K562 (cell line): Measurements from ENCODE around the gene SLC43A2. TPM values are rescaled to one million over a fixed set of nuclear protein-coding genes. Genes with fewer than 3 reads are reported as not detected.
A peak's percentile ranks its signal among the peaks of the same experiment; 100 is the strongest.

ENCODE experiments used
- ATAC-seq: fragments of 200-7000 bp; cut with Tn5 transposase; 3 replicates; pipeline ENCODE4 v1.9.1; 2020; ENCODE audit warnings: moderate library complexity
- BruUV-seq: library from RNA; stranded (reverse); fragments of 400-500 nt; replicated peaks from 2 replicates; lab custom pipeline; 2021; lab: Mats Ljungman, UMichigan
- CTCF ChIA-PET: fragments of 300-600 bp; formaldehyde crosslinking; extraction: SDS; loops from one replicate; lab custom pipeline; 2021; ENCODE audit warnings: low intra/inter-chr PET ratio; lab: Yijun Ruan, JAX
- POLR2A ChIA-PET: fragments of 300-600, 350-650 bp; sonication (Branson Sonifier 250); formaldehyde crosslinking; extraction: SDS; loops from one replicate; lab custom pipeline; 2021; ENCODE audit warnings: antibody characterized with exemption, inconsistent platforms; lab: Yijun Ruan, JAX
- DNase-seq, 4 experiments: peaks; one replicate each; pipeline versions ENCODE4 v3.0.0 to v3.0.0-alpha.2; 2011 to 2018; ENCODE audit warnings: low spot score in 3 of 4, mixed read lengths in 3 of 4; ENCODE audit errors: extremely low read depth in 1 of 4
- FAIRE-seq: peaks from 2 replicates; lab custom pipeline; 2011; peaks lifted over from hg19 to GRCh38; lab: Jason Lieb, UNC
- H2AFZ ChIP-seq: 2 replicates; pipeline ENCODE4 v1.6.0; 2011; ENCODE audit warnings: low read depth, low read length, control low read depth, inconsistent platforms
- H3K27ac ChIP-seq: fragments of 200-600 bp; 3 replicates; pipeline ENCODE4 v1.8.0; 2011; ENCODE audit warnings: low read depth, mild to moderate bottlenecking, control low read depth, inconsistent platforms, low read length, moderate library complexity, mixed read lengths; ENCODE audit errors: extremely low read depth
- H3K27me3 ChIP-seq, 2 experiments: fragments of 300-600 bp in 1 of 2; 2 replicates in 1 of 2; 3 replicates in 1 of 2; pipeline versions ENCODE4 v1.6.0 to v1.8.0; 2011; ENCODE audit warnings: inconsistent platforms in 2 of 2, low read length in 2 of 2, mild to moderate bottlenecking in 1 of 2, mixed read lengths in 1 of 2, moderate library complexity in 1 of 2; ENCODE audit not compliant: control insufficient read depth in 2 of 2, insufficient read depth in 2 of 2
- H3K36me3 ChIP-seq: fragments of 300-600 bp; 3 replicates; pipeline ENCODE4 v1.8.0; 2011; ENCODE audit warnings: mild to moderate bottlenecking, low read length, inconsistent platforms; ENCODE audit not compliant: control insufficient read depth, insufficient read depth
- H3K4me1 ChIP-seq, 2 experiments: fragments of 200-600 bp in 1 of 2; replicated peaks in 1 of 2; 2 replicates in 1 of 2; 3 replicates in 1 of 2; pipeline versions ENCODE4 v1.5.1 to v1.8.0; 2011; ENCODE audit warnings: inconsistent platforms in 2 of 2, low read length in 2 of 2, mild to moderate bottlenecking in 1 of 2, mixed read lengths in 1 of 2, moderate library complexity in 1 of 2; ENCODE audit not compliant: control insufficient read depth in 2 of 2, insufficient read depth in 2 of 2
- H3K4me2 ChIP-seq: 2 replicates; pipeline ENCODE4 v1.6.1; 2011; ENCODE audit warnings: low read length, control low read depth, inconsistent platforms, mixed read lengths; ENCODE audit not compliant: insufficient read depth
- H3K4me3 ChIP-seq: fragments of 200-600 bp; sonication (generic), shearing (Covaris generic); 2 replicates; pipeline ENCODE4 v1.5.1; 2016; ENCODE audit warnings: control low read depth, inconsistent platforms
- H3K79me2 ChIP-seq: fragments of 200-600 bp; 3 replicates; pipeline ENCODE4 v1.8.0; 2011; ENCODE audit warnings: low read length, inconsistent platforms; ENCODE audit not compliant: control insufficient read depth, insufficient read depth
- H3K9ac ChIP-seq, 2 experiments: 2 replicates each; pipeline versions ENCODE4 v1.6.0 to v1.6.1; 2011; ENCODE audit warnings: low read depth in 2 of 2, low read length in 2 of 2, control low read depth in 1 of 2, inconsistent platforms in 1 of 2, mild to moderate bottlenecking in 1 of 2, mixed read lengths in 1 of 2; ENCODE audit not compliant: insufficient read depth in 1 of 2
- H3K9me1 ChIP-seq: one replicate; pipeline ENCODE4 v1.6.0; 2011; ENCODE audit warnings: inconsistent platforms, mild to moderate bottlenecking, low read length, moderate library complexity; ENCODE audit not compliant: control insufficient read depth, insufficient read depth
- H3K9me3 ChIP-seq: replicated peaks from 2 replicates; pipeline ENCODE4 v1.5.1; 2011; ENCODE audit warnings: low read depth, low read length, inconsistent platforms; ENCODE audit not compliant: control insufficient read depth, insufficient read depth
- H4K20me1 ChIP-seq: replicated peaks from 2 replicates; pipeline ENCODE4 v1.6.1; 2011; ENCODE audit warnings: low read length, inconsistent platforms, mixed read lengths; ENCODE audit not compliant: control insufficient read depth, insufficient read depth
- MTA3 ChIP-seq: fragments of 450-650 bp; formaldehyde crosslinking; IDR thresholded peaks from 2 replicates; pipeline ENCODE4 v1.6.1; 2017; ENCODE audit warnings: mild to moderate bottlenecking, borderline replicate concordance
- POLR2G ChIP-seq: fragments of 200-400 bp; formaldehyde crosslinking; IDR thresholded peaks from 2 replicates; pipeline ENCODE4 v1.6.1; 2017; ENCODE audit warnings: low read depth, mild to moderate bottlenecking, antibody characterized with exemption, low read length, moderate library complexity
- RFX1 ChIP-seq: fragments of 450-650 bp; IDR thresholded peaks from 2 replicates; pipeline ENCODE4 v1.6.1; 2016; ENCODE audit warnings: mild to moderate bottlenecking, moderate library complexity
- SIRT6 ChIP-seq: IDR thresholded peaks from one replicate; pipeline ENCODE4 v1.6.1; 2012; ENCODE audit warnings: low read depth, mild to moderate bottlenecking, control low read depth, inconsistent platforms, low read length, moderate library complexity
- STAT5A ChIP-seq: IDR thresholded peaks from 2 replicates; pipeline ENCODE4 v1.6.1; 2012; ENCODE audit warnings: low read length, inconsistent platforms, borderline replicate concordance
- WGBS: fragments of 100-300 bp; shearing (Covaris generic); methylation state at CpG from one replicate; pipeline ENCODE4 v1.1.6; 2016; ENCODE audit warnings: low coverage, mixed read lengths; ENCODE audit not compliant: insufficient coverage; ENCODE audit errors: missing lambda C conversion rate; 5-methylcytosine and 5-hydroxymethylcytosine counted together
- in situ Hi-C: fragments of 300-500 bp; cut with MboI; formaldehyde crosslinking; loops from 4 replicates; pipeline ENCODE4 v1.15.0; 2018; ENCODE audit warnings: inconsistent platforms, mixed read lengths
- intact Hi-C: fragments of 100-400 bp; cut with micrococcal nuclease; formaldehyde crosslinking; loops from 2 replicates; pipeline ENCODE4 v1.14.2; 2022
- polyA plus RNA-seq, 8 experiments: library from polyadenylated mRNA; depleted of rRNA in 4 of 8; stranded (reverse) in 5 of 8; unstranded in 3 of 8; fragments of >200 nt; fragmentation: Nextera tagmentation in 2 of 8; fragmentation: Illumina TruSeq in 1 of 8; extraction: Ambion mirVana in 2 of 8; extraction: Trizol in 1 of 8; gene quantifications; 2 replicates each; pipeline versions ENCODE4 v1.2.1 to v1.2.3, GENCODE V29; 2011 to 2014; ENCODE audit warnings: inconsistent platforms in 1 of 8, missing spikeins in 1 of 8
- total RNA-seq, 7 experiments: library from RNA; depleted of rRNA in 6 of 7; stranded (reverse); fragments of >200 nt in 6 of 7; fragmentation: Illumina TruSeq in 2 of 7; extraction: Trizol in 2 of 7; gene quantifications; 2 replicates each; pipeline versions ENCODE4 v1.2.1 to v1.2.3, GENCODE V29; 2011 to 2021; ENCODE audit warnings: low replicate concordance in 1 of 7

Gene SLC43A2
- total and polyA plus RNA-seq, 9 of the 15 experiments (the other 6 are each of a cell fraction or from before 2014, with no cell fraction given): 0.03 to 10.2 (median 3.6) TPM

DNA sequence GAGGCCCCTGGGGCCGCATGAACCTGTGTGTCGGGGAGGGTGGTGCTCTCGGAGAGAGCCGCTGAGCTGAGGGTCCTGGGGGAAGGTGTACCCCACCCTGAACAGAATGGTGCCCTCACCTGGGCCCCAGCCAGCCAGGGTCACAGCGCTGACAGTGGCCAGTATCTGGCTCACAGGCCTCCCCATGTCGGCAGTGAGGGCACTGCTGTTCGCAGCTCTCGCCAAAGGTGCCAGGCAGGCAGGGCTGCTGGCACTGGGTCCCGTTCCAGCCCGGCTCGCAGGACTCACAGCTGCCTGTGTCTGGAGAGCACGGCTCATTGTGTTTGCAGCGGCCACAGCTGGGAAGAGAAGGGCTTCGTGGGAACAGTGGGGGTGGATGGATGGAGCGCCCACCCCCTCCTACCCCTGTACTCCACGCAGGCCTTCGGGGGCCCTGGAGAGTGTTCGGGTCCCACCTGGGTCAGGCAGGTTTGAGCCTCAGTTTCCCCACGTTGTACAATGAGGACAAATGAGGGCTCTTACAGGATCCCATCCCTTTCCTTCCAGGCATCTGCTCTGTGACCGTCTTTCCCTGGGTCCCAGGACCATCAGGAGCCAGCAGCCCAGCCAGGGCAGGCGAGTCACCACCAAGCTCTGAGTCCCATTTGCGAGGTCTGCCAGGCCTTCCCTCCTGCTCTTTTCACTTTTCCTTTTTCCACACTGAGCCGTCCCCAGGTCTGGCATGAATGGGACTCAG, 11.9 kb upstream of the SLC43A2 start:
- Histone ChIP-seq H3K27ac (no peak overlapping the region), H3K36me3 (no peaks in the 10 kb centered on the region; the same call in 2 of the 3 replicates), H3K4me3 (no peak overlapping the region), H3K9me3 (no peaks in the 10 kb centered on the region), H3K79me2 (no peaks in the 10 kb centered on the region), H2AFZ (no peak overlapping the region), H3K27me3 (no peaks in the 10 kb centered on the region), H3K9ac (peak overlapping the region in 1 of 2 experiments; percentile 20; a peak in 1 of 4 replicates), H3K4me2 (no peak overlapping the region), H3K9me1 (no peaks in the 10 kb centered on the region), H4K20me1 (no peaks in the 10 kb centered on the region), H3K4me1 (peaks cover 0 to 46% of the 10 kb centered on the region in 2 experiments; a peak in 2 of 5 replicates)
- ATAC-seq (no peak), FAIRE-seq (no peak), DNase-seq (no peak)
- 50% methylated on average over 22 of the region's 23 CpGs for WGBS
- intact Hi-C loops: no loop called here
- ChIA-PET CTCF (no interaction called here), POLR2A (interaction anchor here (1.0 kb wide), 1 partner anchor 124 kb away, joined by 3 read pairs; the partner anchor contains the start of gene INPP5K)
- TF ChIP-seq STAT5A (no peak), POLR2G (peak; percentile 68)
- BruUV-seq: no TSS peak
- in situ Hi-C loops: no loop called here

DNA sequence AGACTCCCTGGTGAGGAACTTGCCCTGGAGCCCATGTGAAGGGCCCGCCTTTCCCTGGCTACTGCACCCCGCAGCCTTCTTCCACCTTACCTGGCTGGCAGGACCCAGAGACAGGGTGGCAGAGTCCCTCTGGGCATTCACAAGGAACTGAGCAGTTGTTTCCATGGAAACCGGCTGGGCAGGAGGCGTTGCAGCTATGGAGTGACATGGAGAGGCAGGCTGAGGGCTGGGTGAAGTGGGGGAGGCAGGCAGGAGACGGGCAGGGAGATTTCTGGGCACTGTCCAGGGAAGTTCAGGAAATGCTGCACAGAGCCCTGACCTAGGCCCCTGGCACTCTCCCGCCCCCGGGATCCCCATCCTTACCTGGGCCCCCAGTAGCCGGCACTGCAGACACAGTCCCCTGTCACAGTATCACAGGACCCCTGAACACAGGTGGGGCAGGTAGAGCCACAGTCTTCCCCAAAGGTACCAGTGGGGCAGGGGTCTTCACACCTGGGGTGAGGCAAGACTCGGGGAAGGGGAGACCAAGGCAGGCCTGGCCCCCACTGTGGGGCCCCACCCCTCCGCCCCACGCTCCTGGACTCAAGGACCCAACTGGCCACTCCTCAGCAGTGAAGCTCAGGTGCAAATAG, 11.0 kb upstream of the SLC43A2 start:
- H3K36me3 ChIP-seq: no peaks in the 10 kb centered on the region
- in situ Hi-C loops (no loop called here), intact Hi-C loops (no loop called here)
- H2AFZ ChIP-seq: no peak overlapping the region
- FAIRE-seq (no peak), ATAC-seq (no peak), DNase-seq (no peak)
- H3K9me1 ChIP-seq: no peaks in the 10 kb centered on the region
- no TSS peak for BruUV-seq
- H3K9ac ChIP-seq: peak overlapping the region in 1 of 2 experiments; percentile 20; a peak in 1 of 4 replicates
- H3K4me1 ChIP-seq: peaks cover 0 to 38% of the 10 kb centered on the region in 2 experiments; a peak in 2 of 5 replicates
- H3K4me2 ChIP-seq: no peak overlapping the region
- H3K79me2 ChIP-seq: no peaks in the 10 kb centered on the region
- no peak overlapping the region for H3K4me3 ChIP-seq
- 48% methylated on average over 5 of the region's 11 CpGs for WGBS
- ChIA-PET POLR2A (no interaction called here), CTCF (no interaction called here)
- no peaks in the 10 kb centered on the region for H3K9me3 ChIP-seq
- TF ChIP-seq RFX1: peak; percentile 68; the same call in 1 of the 2 replicates
- no peak for TF ChIP-seq SIRT6
- TF ChIP-seq MTA3: no peak
- no peaks in the 10 kb centered on the region for H3K27me3 ChIP-seq
- H3K27ac ChIP-seq: no peak overlapping the region
- no peaks in the 10 kb centered on the region for H4K20me1 ChIP-seq
